ENCODE data around the gene SRD5A1.
A peak's percentile ranks its signal among the peaks of the same experiment; 100 is the strongest.

SRD5A1 gene, protein sequence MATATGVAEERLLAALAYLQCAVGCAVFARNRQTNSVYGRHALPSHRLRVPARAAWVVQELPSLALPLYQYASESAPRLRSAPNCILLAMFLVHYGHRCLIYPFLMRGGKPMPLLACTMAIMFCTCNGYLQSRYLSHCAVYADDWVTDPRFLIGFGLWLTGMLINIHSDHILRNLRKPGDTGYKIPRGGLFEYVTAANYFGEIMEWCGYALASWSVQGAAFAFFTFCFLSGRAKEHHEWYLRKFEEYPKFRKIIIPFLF

DNA sequence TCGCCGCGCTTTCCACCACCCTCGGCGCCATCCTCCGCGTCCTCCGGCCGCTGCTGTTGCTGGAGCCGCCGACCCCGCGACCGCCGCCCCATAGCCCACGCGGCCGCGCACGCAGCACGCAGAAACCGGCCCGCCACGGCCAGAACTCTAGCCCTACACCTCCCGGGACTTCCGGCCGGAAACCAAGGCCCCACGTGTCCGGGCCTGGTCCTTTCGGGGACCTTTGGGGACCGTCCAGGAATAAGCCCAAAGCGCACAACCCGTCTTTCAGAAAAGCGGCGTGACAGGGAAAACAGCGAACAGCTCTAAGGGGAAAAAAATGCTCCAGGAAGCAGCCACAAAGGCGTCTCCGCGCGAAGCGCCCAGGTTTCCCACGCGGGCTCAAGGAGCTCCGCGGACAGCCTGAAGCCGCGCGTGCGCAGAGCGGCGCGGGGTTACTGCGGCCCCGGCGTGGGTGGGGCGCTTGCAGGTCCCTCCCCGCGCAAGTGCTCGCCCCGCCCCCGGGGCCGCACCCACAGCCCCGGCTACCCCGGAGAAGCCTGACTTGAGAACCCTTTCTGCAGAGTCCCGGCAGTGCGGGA lies at the start of gene SRD5A1, which contains the start of gene NSUN2:
TSS of gene SRD5A1 (plus strand) at position 553 of the 581 bp plus-strand sequence. CDS start 137 bp downstream, outside the sequence.
TSS of gene NSUN2 (minus strand) at position 157 of the 581 bp plus-strand sequence. CDS start at position 92, 65 bp downstream.
- DNase-seq: peak; percentile 91

DNA sequence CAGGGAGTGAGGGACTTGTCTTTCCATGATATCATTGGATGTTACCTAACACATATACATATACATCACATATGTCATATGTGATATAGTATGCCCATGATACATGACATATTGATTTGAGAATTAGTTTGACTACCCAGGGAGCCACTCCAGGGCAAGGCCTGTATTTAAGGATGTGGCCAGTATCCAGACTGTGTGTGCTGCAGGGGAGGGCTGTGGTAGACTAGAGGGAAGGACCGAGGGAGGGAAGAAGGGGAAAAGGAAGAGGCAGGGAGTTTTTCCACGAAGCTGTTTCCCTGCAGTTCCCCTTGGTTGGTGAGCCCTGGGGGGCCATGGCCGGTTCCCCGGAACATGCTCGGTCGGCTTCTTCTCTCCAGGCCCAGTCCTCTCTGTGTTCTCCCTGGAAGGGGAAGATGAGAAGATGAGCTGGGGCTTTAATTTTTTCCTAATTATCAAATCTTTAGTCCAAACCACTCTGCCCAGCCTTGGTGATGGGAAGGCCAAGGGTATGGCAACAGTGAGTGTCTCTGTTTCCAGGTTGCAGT lies 49.1 kb upstream of the SRD5A1 start:
- no peak for DNase-seq

DNA sequence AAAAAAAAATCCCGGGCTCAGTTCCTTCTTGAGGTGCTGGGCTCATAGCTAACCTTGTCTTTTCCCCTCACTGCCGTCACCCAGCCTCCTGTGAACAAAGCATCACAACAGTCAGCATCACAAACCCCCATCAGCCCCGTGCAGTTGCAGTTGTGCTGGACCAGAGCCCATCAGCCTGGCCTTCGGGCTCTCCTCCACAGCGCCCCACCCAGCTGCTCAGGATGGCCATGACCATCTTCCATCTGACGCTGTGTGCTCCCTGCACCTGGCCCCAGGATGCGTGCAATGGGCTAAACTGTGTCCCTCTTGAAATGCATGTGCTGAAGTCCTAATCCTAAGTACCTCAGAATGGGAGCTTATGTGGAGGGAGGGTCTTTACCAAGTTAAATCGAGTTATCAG lies 48.5 kb upstream of the SRD5A1 start:
- no peak for DNase-seq

DNA sequence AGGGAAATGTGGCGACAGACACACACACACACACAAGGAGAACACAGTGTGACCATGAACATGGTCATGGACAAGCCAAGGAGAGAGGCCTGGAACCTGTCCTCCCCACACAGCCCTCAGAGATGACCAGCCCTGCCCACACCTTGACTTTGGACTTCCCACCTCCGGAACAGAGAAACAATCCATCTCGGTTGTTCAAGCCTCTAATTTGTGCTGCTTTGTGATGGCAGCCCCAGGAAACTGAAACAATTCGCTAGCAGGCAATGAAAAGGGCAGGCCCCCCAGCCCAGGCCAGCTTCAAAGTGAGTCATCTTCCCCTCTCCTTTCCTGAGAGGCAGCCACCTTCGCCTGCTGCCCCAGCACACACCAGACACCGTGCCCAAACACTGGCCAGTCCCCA lies 48.1 kb upstream of the SRD5A1 start:
- DNase-seq: no peak

DNA sequence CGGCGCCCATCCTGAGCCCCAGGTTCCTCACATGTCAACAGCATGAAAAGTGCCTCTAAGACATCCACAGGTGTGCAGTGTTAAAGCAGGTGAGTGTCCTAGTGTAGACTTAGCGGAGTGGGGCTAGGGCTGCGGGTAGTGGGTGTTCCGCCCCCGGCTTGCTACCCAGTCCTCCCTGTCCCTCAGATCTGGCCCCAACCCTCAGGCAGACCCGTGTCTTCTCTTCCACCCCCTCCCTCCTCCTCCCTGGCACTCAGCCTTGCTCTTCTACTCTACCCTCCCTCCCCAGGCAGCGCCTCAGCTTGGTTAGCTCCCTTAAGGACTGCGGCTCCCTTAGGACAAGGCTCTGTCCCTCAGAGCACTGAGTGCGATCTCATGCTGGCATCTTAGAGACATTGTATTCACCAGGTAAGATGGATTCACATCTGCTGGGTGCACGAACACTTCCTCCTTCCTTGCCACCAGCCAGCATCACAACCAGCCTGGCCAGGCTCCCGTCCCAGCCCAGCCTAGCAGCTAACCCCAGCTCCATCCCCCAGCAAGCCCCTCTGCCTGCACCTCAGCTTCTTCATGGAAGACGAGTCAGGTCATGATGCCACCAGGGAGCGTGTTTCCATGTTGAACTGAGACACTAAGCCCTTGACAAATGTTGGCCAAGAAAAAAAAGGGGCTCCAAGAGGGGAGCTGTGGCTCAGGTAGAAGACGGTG lies 47.1 kb upstream of the SRD5A1 start:
- DNase-seq: no peak

DNA sequence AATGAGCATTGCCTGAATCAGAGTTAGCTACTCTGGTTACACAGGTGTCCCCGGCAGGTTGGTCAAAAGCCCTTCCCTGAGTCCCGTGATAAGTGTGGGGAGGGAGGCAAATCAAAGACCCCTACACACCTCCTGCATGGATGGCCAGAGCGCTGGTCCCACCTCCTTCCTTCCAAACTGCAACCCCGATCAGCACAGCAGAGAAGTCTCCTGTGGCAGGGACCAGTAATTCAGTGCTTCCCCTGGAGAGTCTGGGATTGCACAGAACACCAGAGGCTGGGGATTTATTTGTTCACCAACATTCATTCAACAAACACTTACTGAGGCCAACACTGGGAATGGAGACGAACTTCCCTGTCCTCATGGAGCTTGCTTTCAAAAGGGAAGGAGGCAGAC lies 46.6 kb upstream of the SRD5A1 start:
- no peak for DNase-seq

DNA sequence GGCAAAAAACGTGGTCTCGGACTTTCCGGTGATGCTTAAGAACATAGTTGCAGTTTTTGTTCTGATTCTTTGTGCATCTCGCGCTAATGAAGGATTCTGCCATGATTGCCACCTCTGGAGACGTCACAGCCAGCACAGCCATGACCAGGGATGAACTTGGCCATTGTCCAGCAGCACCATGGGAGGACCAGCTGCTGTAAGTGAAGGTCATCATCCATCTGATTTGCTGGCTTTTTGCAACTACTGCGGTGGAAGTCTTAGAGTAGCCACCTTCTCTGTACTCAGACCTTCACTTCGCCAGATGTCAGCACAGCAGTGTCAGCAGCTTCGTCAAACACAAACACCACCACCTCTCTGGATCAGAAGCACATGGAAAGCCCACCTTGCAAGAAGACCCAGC lies 46.1 kb upstream of the SRD5A1 start:
- no peak for DNase-seq

DNA sequence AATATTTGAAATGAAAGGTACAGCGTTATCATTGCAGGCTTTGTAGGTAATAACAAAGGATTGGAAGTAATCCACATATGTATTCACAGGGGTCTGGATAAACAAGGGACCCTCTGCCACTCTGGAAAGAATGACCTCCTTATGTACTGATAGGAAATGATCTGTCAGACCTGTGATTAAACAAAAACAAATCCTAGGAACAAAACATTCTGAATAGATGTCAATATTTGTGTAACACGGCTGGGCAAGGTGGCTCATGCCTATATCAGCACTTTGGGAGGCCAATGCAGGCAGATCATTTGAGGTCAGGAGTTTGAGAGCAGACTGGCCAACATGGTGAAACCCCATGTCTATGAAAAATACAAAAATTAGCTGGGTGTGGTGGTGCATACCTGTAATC lies 42.7 kb upstream of the SRD5A1 start:
- no peak for DNase-seq

DNA sequence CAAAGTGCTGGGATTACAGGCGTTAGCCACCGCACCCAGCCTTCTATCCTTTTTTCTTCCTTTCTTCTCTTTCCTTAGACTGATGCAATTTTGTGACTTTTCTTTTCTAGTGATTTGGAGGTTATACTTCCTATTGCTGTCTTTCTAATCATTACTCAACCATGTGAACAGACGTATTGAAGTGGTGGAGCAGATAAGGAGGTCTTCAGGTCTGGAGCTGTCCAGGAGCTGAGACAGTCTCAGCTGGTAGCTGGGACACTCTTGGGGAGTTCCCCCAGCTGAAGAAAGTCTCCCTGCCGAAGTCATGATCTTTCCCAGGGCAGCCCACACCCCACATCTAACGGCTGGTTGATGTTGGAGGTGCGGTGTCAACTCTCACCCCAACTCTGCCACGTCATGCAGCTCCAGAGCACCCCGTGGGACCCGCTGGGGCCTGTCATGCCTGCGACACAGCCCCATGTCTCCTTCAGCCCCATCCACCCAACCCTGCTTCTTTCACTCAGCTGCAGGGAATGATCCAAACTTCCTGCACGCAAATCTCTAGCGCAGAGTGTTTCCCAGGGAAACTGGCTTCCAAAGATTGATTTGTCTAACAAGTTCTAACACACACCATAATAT lies 41.5 kb upstream of the SRD5A1 start:
- no peak for DNase-seq

DNA sequence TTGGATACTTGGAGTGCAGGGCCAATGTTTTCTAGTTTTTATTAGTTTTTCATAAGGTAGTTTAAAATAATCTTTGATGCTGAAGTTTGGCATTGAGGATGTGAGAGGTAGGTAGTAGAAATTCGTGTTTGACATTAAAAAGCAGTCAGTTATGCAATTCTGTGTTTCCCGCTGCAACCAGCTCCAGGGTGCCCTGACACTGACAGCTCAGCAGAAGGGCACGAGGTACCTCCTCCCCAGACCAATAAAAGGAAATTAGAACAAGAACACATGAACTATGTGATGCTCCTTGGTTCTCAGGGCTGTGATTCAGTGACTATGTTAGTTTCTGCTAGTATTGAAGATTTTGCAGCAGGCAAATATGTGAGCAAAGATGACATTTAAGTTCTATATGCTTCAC lies 40.6 kb upstream of the SRD5A1 start:
- DNase-seq: no peak

DNA sequence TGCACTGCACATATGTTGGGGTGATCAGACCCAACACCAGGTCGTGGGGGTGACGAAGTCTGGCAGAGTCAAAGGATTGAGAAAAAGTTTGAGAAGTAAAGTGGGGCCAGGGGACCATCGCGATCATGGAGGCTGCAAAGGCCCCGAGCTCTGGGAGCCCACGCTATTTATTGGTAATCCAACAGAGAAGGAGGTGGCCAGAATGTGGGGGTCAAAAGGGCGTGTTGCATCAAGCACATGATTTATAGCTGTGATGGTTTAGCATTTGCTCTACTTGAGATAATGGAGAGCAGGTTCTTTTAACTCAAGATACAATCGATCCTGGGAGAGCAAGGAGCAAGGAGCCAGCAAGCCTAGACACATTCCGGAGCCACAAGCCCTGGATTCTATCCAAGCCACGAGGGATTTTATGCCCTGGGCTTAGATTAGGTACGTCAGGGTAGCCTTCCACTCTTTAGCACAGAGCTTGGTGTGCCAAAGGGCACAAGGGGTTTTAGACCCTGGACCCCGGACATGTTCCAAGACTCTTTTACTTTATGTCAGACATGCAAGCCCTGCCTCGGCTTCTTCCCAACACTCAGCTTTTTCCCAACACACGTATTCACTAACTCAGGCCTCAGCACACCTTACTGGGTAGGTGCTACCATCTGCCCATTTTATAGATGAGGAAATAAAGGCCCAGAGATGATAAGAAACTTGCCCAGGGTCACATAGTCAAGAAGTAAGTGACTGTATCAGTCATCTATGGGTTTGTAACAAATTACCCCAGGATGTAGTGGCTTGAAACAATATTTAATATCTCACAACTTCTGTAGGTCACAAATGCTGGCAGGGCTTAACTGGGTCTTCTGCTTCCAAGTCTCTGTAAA lies 39.9 kb upstream of the SRD5A1 start:
- no peak for DNase-seq

DNA sequence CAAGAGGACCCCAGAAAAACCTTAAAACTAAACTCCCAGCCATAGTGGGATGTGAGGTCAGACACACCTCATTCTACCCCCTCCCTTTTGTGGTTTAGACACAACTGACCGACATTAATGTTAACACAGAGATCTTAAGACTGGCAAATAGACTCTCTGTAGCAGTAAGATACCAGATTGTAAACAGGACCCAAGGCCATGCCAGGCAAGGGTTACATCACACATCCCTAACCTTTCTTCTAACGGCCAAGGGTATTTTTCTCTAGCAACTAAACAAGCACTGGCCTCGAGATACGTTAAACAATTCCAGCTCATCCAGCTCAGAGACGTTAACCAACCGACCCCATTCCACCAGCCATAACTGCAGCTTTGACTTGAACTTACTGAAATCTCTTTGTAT lies 39.2 kb upstream of the SRD5A1 start:
- DNase-seq: no peak

DNA sequence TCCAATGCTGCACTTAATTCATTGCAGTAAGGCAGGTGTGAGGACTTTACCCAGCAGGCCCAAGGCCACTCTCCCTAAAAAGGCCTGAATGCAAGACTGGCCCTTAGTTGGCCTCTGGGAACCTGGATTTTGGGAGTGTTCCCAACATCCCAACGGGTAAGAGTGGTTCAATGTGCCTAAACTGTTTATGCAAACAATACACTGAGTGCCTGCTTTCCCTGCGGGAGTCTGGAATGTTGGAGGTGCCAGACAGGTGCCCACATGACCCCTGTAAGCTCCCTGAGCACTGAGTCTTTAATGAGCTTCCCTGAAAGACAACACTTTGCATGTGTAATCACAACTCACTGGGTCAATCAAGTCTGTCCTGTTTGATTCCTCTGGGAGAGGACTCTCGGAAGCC lies 37.8 kb upstream of the SRD5A1 start:
- DNase-seq: no peak

DNA sequence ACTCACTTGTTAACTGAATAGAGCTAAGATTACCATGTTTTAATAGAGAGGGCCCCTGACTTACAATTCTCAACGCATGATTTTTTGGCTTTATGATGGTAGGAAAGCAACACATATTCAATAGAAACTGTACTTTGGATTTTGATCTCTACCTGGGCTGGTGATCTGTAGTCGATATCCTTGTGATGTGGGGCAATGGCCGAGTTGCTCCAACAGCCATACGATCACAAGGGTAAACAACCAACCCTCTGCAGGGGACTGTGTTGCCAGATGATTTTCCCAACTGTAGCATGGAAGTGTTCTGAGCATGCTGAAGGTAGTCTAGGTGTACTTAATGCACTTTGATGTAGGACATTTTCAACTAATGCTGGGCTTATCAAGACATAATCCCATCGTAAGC lies 36.9 kb upstream of the SRD5A1 start:
- no peak for DNase-seq

DNA sequence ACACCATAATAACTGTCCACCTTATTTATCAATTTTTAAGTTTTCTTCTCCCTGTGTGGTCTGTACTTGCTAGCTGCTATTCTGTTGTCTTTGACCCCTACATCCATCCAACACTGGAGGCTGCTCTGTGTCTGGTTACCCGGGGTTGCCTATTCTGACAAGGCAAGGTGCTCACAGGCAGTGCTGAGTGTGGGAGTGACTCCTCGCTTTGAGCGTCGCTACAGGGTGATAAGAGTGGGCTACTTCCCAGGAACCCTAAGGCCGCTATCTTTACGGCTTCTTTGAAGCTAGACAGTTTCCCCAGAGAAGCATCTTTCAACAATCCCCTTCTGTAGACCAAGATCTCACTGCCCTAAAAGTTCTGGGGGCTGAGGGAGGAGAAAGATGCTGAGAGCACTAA lies 35.7 kb upstream of the SRD5A1 start:
- DNase-seq: no peak

DNA sequence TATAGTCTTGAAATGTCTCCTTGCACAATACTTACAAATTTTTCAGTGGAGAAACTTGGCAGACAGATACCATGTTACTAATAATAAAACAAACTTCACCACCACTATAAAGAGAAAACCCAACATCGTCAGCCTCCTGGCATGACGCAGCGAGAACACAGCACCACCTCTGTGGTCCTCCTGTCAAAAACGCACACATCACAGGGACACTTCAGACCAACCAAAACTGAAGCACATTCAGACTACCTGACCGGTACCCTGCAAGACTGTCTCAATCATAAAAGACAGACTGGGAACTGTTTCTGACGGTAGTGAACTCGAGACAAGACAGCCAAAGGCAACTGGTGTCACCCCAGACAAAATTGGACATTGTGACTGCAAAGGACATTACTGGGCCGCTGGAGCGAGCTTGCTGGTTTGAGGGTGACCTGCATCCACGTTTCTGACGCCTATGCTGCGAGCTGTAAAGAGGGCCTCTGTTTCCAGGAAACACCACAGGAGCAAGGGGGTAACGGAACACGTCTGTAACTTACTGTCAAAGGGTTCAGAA lies 34.8 kb upstream of the SRD5A1 start:
- no peak for DNase-seq

DNA sequence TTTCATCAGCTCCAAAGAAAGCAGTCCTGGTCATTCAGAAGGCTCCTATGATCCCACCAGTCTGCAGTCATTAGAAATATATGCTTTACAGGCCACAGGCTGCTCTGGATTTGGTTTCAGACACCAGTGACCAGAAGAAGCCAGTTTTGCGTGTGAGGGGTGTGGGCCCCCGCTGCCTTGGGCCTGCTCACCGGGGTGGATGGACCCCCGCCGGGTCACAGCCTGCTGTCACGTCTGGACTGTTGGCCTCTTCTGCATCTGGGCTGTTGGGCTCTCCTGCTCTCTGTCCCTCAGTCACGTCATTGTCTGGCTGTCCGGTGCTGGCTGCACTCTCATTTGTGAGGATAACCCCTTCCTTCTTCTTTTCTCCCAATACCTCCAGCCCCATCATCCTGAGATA lies 33.5 kb upstream of the SRD5A1 start:
- no peak for DNase-seq

DNA sequence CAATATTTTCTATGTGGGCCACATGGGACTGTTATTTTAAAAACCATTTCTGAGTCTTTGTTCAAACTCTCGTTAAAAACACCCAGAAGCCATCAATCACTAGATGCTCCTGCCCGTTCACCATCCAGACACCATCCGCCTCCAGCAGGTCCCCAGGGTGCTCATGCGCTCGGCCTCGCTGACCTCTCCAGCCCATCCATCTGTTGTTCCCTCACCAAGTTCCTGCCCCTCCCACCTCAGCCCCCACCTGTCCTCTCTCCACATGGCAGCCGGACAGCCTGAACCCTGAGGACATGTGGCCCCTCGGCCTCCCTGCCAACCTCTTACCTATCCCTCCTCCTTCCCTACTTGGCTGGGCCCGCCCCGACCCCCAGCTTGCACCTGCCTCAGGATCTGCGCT lies 32.0 kb upstream of the SRD5A1 start:
- no peak for DNase-seq

DNA sequence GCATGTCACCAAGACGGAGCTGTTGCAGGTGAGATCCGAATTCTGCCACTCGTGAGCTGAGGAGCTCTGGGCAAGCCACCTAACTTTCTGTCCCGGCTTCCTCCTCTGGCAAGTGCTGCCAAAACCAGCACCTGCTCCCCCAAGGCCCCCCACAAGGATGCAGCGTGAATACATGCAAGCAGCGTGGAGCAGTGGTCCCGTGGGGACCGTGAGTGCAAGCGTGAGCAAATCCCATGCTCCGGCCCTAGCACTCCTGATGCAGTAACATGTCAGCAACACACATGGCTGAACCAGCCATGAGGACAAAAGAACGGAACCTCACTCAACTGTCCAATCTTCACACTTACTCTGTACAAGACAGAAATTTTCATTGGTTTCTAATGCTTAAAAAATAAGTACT lies 31.4 kb upstream of the SRD5A1 start:
- no peak for DNase-seq

DNA sequence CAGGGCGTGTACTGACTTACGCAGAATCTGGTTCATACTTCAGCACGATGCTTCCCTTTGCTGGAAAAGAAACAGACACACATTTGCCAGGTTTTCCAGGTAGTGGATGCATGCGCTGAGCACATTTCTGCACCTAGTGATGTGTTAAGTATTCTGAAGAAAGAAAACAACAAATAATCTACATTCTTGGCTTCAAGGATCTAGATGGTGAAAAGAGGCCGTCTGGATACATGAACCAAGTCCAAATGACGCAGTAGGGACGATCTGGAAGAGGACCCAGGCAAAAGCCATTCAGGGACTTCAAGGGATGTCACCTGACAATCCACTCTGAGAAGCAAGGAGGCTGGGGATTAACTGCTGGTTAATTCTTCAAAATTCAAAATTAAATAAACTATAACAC lies 30.8 kb upstream of the SRD5A1 start:
- no peak for DNase-seq

DNA sequence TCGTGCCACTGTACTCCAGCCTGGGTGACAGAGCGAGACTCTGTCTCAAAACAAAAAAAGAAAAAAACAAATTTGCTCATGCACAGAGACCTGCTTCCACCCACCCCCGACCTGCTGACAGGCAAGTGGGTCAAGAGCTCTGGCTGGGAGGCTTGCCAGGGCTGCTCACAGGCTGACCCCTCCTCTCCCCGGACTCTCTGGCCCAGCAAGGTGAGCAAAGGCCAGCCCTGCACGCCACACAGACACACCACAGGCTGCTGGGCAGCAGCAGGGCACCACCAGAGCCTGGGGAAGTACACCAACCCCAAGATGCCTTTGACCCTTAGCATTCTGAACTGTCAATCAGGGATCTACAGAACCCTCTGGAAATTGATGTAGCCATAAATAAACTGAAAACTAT lies 29.6 kb upstream of the SRD5A1 start:
- DNase-seq: no peak

DNA sequence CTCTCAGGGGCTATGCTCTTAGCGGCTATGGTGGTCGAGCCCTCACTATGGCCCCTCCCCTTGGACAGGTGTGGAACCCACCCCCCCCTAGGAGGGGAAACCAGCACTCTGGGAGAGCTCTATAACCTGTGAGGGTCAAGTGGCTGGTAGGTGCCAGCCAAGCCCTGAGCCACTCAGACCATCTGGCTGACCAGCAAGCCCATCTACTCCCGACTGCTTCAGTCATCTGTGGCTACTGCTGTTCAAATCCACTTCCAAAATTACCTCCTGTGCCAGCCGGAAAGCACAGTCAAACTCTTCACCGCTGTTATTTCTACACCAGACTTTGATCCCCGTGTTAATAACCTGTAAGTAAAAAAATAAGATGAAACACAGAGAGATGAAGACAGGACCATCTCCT lies 28.9 kb upstream of the SRD5A1 start:
- no peak for DNase-seq

All from NCI-H2171 (cell line).